Activated naive CD8-positive, alpha-beta T cell treated with anti-CD3 and anti-CD28 coated beads for 36 hours (primary cell): ENCODE data around the gene COG5. TPM values are rescaled to one million over a fixed set of nuclear protein-coding genes. Genes with fewer than 3 reads are reported as not detected.
A peak's percentile ranks its signal among the peaks of the same experiment; 100 is the strongest.

ENCODE experiments used
- DNase-seq: peaks from one replicate; pipeline ENCODE4 v3.0.0; 2021
- H3K27ac Mint-ChIP-seq: one replicate; pipeline ENCODE4 v1.8.0; 2022; ENCODE audit warnings: mild to moderate bottlenecking, moderate library complexity, mixed read lengths
- H3K27me3 Mint-ChIP-seq: one replicate; pipeline ENCODE4 v1.8.0; 2022; ENCODE audit warnings: mild to moderate bottlenecking, mixed read lengths
- H3K36me3 Mint-ChIP-seq: one replicate; pipeline ENCODE4 v1.8.0; 2021; ENCODE audit warnings: mild to moderate bottlenecking, mixed read lengths
- H3K4me1 Mint-ChIP-seq: one replicate; pipeline ENCODE4 v1.8.0; 2021; ENCODE audit warnings: mixed read lengths
- H3K4me3 Mint-ChIP-seq: one replicate; pipeline ENCODE4 v1.8.0; 2022; ENCODE audit warnings: mild to moderate bottlenecking, moderate library complexity, mixed read lengths
- H3K9me3 Mint-ChIP-seq: one replicate; pipeline ENCODE4 v1.8.0; 2022; ENCODE audit warnings: mixed read lengths
- total RNA-seq, 2 experiments: library from RNA; stranded (reverse); gene quantifications; one replicate each; pipeline ENCODE4 v1.2.3, GENCODE V29; 2021

COG5 gene
- total RNA-seq, 2 experiments from 2014 or later = 29.6 TPM

GRCh38 chr7:107468824-107469223 is 94.9 kb downstream of the COG5 start:
- Mint-ChIP-seq H3K4me1 (peaks cover 4% of the 10 kb centered on the region), H3K4me3 (no peak overlapping the region), H3K27ac (no peak overlapping the region), H3K9me3 (no peaks in the 10 kb centered on the region), H3K27me3 (no peaks in the 10 kb centered on the region), H3K36me3 (no peaks in the 10 kb centered on the region)
- DNase-seq = no peak

- Mint-ChIP-seq H3K4me3 (no peak overlapping the region), H3K4me1 (peaks cover 4% of the 10 kb centered on the region), H3K9me3 (no peaks in the 10 kb centered on the region), H3K27ac (no peak overlapping the region), H3K36me3 (no peaks in the 10 kb centered on the region), H3K27me3 (no peaks in the 10 kb centered on the region)
- no peak for DNase-seq
Observed at GRCh38 chr7:107467972-107468371, 95.7 kb downstream of the COG5 start.

DNA sequence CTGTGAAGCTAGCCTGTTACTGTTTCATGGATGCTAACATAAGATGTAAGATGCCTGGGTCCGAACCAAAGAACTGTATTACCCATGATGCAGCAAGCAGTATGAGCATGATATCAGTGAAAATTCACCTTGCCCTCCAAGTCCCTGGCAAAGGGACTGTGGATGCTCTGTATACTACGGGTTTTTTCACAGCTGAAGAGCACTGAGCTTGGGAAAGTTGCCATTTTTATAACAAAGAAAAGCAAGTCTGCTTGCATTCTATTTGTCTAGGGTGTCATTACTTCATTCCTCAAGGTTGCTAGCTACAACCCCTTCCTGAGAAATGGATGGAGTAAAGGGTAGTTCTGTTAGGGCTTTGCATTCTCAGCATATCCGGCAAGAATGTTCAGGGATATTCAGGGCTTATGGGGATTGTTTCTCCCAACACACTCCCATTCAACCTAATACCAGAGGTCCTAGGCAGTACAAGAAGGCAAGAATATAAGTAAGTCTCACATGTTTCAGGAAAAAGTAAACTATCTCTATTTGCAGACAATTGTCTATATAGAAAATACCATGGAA is 99.0 kb downstream of the COG5 start:
- no peaks in the 10 kb centered on the region for H3K4me1 Mint-ChIP-seq
- H3K4me3 Mint-ChIP-seq = no peak overlapping the region
- no peaks in the 10 kb centered on the region for H3K36me3 Mint-ChIP-seq
- H3K27ac Mint-ChIP-seq = no peak overlapping the region
- H3K9me3 Mint-ChIP-seq = no peaks in the 10 kb centered on the region
- DNase-seq = no peak
- H3K27me3 Mint-ChIP-seq = no peaks in the 10 kb centered on the region

DNA sequence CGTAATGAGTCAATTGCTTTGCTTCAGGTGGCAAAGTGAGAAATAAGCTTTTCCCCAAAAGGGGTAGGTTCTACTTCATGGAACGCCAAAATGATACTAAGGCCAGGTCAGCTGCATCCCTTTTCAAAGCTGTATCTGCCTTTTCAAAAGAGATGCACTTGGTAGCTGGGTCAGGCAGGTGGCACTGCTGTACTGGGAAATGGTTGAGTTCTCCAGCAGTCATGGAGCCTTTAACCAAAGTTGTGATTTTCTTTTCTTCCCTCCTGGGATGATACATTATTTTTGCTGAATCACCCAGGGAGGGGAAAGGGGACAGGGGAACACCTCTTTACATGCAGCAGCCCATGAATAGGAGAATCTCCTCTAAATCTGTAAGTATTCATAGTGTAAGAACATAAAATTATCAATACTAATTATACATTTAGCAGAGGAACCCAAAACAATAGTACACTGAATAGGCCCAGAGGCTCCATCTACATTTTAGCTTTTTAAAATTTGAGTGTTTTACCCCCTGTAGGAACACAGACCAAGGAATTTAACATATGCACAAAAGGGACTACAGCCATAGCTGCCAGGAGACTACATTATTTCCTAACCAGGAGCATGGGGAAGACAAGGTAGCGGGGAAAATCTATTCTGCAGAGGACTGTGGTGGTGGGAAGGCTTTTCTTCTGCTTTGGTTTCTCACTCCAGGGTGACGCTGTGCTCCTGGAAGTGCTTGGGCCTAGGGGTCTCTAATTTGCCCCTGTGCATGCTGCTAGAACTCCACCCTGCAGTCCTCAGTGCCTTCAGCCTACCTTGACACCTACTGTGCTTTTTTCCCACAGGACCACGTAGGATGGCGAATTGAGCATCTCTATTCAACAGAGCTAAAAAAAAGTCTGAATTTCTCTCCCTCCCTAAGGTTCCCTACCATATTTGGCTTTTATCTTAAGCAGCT is 100.3 kb downstream of the COG5 start:
- H3K4me1 Mint-ChIP-seq = no peaks in the 10 kb centered on the region
- peak; percentile 10 for DNase-seq
- H3K27me3 Mint-ChIP-seq = no peaks in the 10 kb centered on the region
- no peak overlapping the region for H3K27ac Mint-ChIP-seq
- H3K36me3 Mint-ChIP-seq = no peaks in the 10 kb centered on the region
- no peak overlapping the region for H3K4me3 Mint-ChIP-seq
- no peaks in the 10 kb centered on the region for H3K9me3 Mint-ChIP-seq

DNA sequence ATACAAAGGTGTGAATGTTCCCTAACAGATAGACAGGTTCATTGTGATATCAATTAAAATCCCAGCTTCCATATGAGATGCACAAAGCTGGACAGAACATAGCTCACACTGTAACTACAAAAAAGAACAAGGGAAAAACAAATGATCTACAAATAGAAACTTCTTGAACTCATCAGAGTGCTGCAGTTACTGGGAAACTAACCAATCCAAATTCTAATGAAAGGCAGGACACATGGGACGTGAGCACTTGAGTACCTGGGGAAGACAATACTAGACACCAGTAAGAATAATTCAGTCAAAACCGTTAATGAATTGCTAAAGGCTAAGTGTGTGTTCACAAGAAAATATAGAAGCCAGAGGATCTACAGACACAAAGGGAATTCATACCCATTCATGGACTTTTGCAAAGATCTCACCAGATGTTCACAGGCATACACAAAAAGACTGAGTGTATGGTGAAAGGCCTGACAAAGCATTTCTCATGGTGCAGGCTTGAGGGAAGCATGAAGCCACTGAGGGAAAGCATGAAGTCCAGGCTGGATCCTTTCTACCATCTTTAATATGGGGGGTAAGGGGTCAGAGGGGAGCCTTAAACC is 101.7 kb downstream of the COG5 start:
- no peak overlapping the region for H3K4me3 Mint-ChIP-seq
- DNase-seq = no peak
- H3K27ac Mint-ChIP-seq = no peak overlapping the region
- peaks cover 9% of the 10 kb centered on the region for H3K36me3 Mint-ChIP-seq
- no peaks in the 10 kb centered on the region for H3K4me1 Mint-ChIP-seq
- peaks cover 1% of the 10 kb centered on the region for H3K9me3 Mint-ChIP-seq
- no peaks in the 10 kb centered on the region for H3K27me3 Mint-ChIP-seq

GRCh38 chr7:107453388-107453787 is 110.3 kb downstream of the COG5 start:
- H3K4me3 Mint-ChIP-seq = no peak overlapping the region
- DNase-seq = no peak
- H3K27me3 Mint-ChIP-seq = no peaks in the 10 kb centered on the region
- no peak overlapping the region for H3K27ac Mint-ChIP-seq
- H3K9me3 Mint-ChIP-seq = peaks cover 1% of the 10 kb centered on the region
- peaks cover 25% of the 10 kb centered on the region for H3K36me3 Mint-ChIP-seq
- peaks cover 7% of the 10 kb centered on the region for H3K4me1 Mint-ChIP-seq

DNA sequence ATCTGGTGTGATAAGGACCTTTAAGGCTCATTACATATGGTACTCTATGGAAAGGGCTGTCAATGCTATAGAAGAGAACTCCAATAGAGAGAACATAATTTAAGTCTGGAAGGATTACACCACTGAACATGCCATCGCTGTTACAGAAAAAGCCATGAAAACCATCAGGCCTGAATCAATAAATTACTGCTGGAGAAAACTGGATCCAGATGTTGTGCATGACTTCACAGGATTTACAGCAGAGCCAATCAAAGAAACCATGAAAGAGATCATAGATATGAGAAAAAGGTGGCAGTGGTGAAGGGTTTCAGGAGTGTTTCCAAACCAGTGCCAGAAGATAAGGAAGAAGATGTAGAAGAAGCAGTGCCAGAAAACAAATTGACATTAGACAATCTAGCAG is 112.8 kb downstream of the COG5 start:
- Mint-ChIP-seq H3K4me1 (peaks cover 13% of the 10 kb centered on the region), H3K9me3 (no peaks in the 10 kb centered on the region), H3K27me3 (no peaks in the 10 kb centered on the region), H3K27ac (no peak overlapping the region), H3K36me3 (peaks cover 19% of the 10 kb centered on the region), H3K4me3 (no peak overlapping the region)
- DNase-seq = no peak

GRCh38 chr7:107446988-107447387 is 116.7 kb downstream of the COG5 start:
- no peak for DNase-seq
- no peak overlapping the region for H3K27ac Mint-ChIP-seq
- H3K9me3 Mint-ChIP-seq = no peaks in the 10 kb centered on the region
- peaks cover 13% of the 10 kb centered on the region for H3K4me1 Mint-ChIP-seq
- no peak overlapping the region for H3K4me3 Mint-ChIP-seq
- no peaks in the 10 kb centered on the region for H3K27me3 Mint-ChIP-seq
- H3K36me3 Mint-ChIP-seq = peaks cover 30% of the 10 kb centered on the region

DNA sequence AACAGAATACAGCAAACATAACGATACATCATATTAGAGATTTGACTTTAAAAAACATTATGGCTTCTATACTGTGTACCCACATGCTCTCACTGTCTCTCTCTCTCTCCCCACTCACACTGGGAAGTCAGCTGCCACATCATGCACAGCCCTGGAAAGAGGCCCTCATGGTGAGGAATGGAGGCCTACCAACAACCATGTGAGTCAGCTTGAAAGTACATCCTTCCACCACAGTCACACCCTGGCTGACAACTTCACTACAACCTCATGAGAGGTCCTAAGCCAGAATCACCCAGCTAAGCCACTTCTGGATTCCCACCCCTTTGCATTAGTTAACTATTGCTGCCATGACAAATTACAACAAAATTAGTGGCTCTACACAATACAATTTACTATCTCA is 117.2 kb downstream of the COG5 start:
- peaks cover 33% of the 10 kb centered on the region for H3K36me3 Mint-ChIP-seq
- peaks cover 2% of the 10 kb centered on the region for H3K9me3 Mint-ChIP-seq
- DNase-seq = peak; percentile 4
- H3K27me3 Mint-ChIP-seq = no peaks in the 10 kb centered on the region
- peaks cover 13% of the 10 kb centered on the region for H3K4me1 Mint-ChIP-seq
- no peak overlapping the region for H3K4me3 Mint-ChIP-seq
- no peak overlapping the region for H3K27ac Mint-ChIP-seq

DNA sequence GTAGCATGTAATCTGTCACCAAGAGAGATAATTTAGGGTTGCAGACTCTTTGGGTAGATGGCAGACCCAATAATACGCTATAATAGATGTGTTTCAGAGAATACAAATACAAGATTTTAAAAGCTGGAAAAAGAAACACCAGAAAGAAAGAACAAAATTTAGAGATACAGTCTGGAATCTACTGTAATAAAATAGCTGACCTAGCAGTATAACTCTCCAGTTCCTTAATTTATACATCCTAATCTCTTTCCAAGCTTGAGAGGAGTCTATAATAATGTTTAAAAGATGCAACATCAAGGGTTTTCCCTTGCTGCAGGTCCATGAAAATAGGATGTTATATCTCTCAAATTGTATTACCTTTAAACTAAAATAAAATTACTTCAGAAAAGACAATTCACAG is 121.0 kb downstream of the COG5 start:
- no peak overlapping the region for H3K4me3 Mint-ChIP-seq
- no peak for DNase-seq
- H3K9me3 Mint-ChIP-seq = peaks cover 2% of the 10 kb centered on the region
- H3K36me3 Mint-ChIP-seq = peaks cover 26% of the 10 kb centered on the region
- peaks cover 7% of the 10 kb centered on the region for H3K4me1 Mint-ChIP-seq
- no peaks in the 10 kb centered on the region for H3K27me3 Mint-ChIP-seq
- no peak overlapping the region for H3K27ac Mint-ChIP-seq

DNA sequence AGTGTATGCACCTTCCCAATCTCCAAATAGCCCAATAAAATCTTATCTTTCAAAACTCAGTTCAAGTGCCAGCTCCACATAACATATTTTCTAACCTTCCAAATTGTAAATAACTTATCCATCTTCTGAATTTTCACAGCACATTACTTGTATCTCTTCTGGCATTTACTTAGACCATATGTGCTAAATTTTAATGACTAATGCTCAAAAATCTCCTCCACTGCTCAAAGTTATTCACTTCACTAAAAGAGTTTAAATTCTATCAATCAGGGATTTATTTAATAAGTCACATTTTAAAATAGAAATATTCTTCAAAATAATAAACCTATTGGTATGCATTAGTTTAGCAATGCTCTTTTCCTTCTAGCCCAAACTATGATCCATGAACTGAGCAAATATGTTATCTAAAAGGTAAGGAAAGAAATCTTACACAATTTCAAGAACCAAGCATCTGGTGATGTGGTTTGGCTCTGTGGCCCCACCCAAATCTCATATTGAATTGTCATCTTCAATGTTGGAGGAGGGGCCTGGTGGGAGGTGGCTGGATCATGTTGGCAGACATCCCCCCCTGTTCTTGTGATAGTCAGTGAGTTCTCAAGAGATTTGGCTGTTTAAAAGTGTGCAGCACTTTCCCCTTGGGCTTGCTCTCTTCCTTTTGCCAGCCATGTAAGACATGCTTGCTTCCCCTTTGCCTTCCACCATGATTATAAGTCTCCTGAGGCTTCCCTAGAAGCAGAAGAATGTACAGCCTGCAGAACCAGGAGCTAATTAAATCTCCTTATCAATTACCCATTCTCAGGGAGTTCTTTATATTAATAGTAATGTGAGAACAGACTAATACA is 121.9 kb downstream of the COG5 start:
- H3K4me3 Mint-ChIP-seq = no peak overlapping the region
- peaks cover 26% of the 10 kb centered on the region for H3K36me3 Mint-ChIP-seq
- no peak overlapping the region for H3K27ac Mint-ChIP-seq
- H3K27me3 Mint-ChIP-seq = no peaks in the 10 kb centered on the region
- no peak for DNase-seq
- H3K9me3 Mint-ChIP-seq = peaks cover 2% of the 10 kb centered on the region
- peaks cover 5% of the 10 kb centered on the region for H3K4me1 Mint-ChIP-seq

- DNase-seq = no peak
- no peak overlapping the region for H3K4me3 Mint-ChIP-seq
- peaks cover 5% of the 10 kb centered on the region for H3K9me3 Mint-ChIP-seq
- H3K27ac Mint-ChIP-seq = no peak overlapping the region
- peaks cover 2% of the 10 kb centered on the region for H3K4me1 Mint-ChIP-seq
- no peaks in the 10 kb centered on the region for H3K27me3 Mint-ChIP-seq
- peaks cover 40% of the 10 kb centered on the region for H3K36me3 Mint-ChIP-seq
Observed at GRCh38 chr7:107439025-107439424, 124.7 kb downstream of the COG5 start.

GRCh38 chr7:107435749-107436148 is 128.0 kb downstream of the COG5 start:
- peaks cover 37% of the 10 kb centered on the region for H3K36me3 Mint-ChIP-seq
- H3K4me1 Mint-ChIP-seq = peaks cover 2% of the 10 kb centered on the region
- H3K4me3 Mint-ChIP-seq = no peak overlapping the region
- peaks cover 4% of the 10 kb centered on the region for H3K9me3 Mint-ChIP-seq
- no peaks in the 10 kb centered on the region for H3K27me3 Mint-ChIP-seq
- H3K27ac Mint-ChIP-seq = no peak overlapping the region
- DNase-seq = no peak

DNA sequence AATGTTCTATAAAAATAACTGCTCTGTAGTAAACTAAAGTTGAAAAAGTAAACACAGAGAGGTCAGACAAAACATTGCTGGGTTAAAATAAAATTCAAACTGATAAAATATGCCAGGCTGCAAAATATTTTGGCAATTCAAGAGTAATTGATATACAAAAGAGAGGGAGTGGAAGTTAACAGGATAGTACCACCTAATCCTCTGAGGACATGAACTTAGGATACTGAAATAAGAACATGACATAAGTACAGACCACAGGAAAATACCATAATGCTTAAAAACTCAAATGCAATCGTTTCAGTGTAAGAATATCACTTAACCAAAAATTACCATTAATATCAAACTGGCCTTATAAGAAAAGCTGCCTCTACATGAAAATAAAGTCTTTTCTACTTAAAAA is 131.5 kb downstream of the COG5 start:
- H3K4me1 Mint-ChIP-seq = peaks cover 7% of the 10 kb centered on the region
- no peak overlapping the region for H3K27ac Mint-ChIP-seq
- no peak overlapping the region for H3K4me3 Mint-ChIP-seq
- H3K36me3 Mint-ChIP-seq = peaks cover 53% of the 10 kb centered on the region
- no peak for DNase-seq
- peaks cover 8% of the 10 kb centered on the region for H3K9me3 Mint-ChIP-seq
- H3K27me3 Mint-ChIP-seq = no peaks in the 10 kb centered on the region

DNA sequence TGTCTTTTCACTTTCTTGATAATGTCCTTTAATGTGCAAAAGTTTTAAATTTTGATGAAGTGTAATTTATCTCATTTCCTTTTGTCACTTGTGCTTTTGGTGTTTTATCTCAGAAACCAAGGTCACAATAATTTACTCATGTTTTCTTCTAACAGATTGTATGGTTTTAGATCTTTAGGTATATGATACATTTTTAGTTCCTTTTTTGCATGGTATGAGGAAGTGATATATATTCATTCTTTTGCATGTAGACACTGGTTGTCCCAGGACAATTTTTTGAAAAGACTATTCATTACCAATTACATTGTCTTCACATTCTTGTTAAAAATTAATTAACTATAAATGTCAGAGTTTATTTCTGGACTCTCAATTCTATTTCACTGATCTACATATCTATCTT is 133.7 kb downstream of the COG5 start:
- peaks cover 7% of the 10 kb centered on the region for H3K4me1 Mint-ChIP-seq

More for the DNA sequence above, 133.7 kb downstream of the COG5 start:
- H3K4me3 Mint-ChIP-seq = no peak overlapping the region
- H3K9me3 Mint-ChIP-seq = peaks cover 7% of the 10 kb centered on the region
- H3K27me3 Mint-ChIP-seq = no peaks in the 10 kb centered on the region
- H3K27ac Mint-ChIP-seq = no peak overlapping the region
- no peak for DNase-seq
- peaks cover 42% of the 10 kb centered on the region for H3K36me3 Mint-ChIP-seq
